DOHH2 (cell line): ENCODE data around the gene SRP72.
A peak's percentile ranks its signal among the peaks of the same experiment; 100 is the strongest.

ENCODE experiments used
- H3F3A ChIP-seq: fragments of 200-600 bp; sonication (generic), shearing (Covaris generic); 2 replicates; pipeline ENCODE4 v1.6.0; 2016; ENCODE audit warnings: antibody characterized with exemption, mild to moderate bottlenecking; ENCODE audit not compliant: control insufficient read depth, insufficient read depth
- H3K27ac ChIP-seq: fragments of 200-600 bp; sonication (generic); 2 replicates; pipeline ENCODE4 v1.5.1; 2014; ENCODE audit warnings: low read depth, mild to moderate bottlenecking, low read length, moderate library complexity
- H3K27me3 ChIP-seq: fragments of 200-600 bp; sonication (generic); 2 replicates; pipeline ENCODE4 v1.6.1; 2014; ENCODE audit warnings: mild to moderate bottlenecking, low read length, mixed read lengths; ENCODE audit not compliant: control insufficient read depth
- H3K36me3 ChIP-seq: fragments of 200-600 bp; sonication (generic); 2 replicates; pipeline ENCODE4 v1.6.1; 2014; ENCODE audit warnings: mild to moderate bottlenecking, low read length, moderate library complexity, mixed read lengths; ENCODE audit not compliant: control insufficient read depth
- H3K4me1 ChIP-seq: fragments of 200-600 bp; sonication (generic); 2 replicates; pipeline ENCODE4 v1.6.1; 2014; ENCODE audit warnings: mild to moderate bottlenecking, low read length, mixed read lengths; ENCODE audit not compliant: control insufficient read depth
- H3K4me2 ChIP-seq: fragments of 200-600 bp; sonication (generic); 2 replicates; pipeline ENCODE4 v1.6.0; 2014; ENCODE audit warnings: mild to moderate bottlenecking, low read length, moderate library complexity
- H3K4me3 ChIP-seq: fragments of 200-600 bp; sonication (generic); 2 replicates; pipeline ENCODE4 v1.5.1; 2014; ENCODE audit warnings: mild to moderate bottlenecking, low read length, mixed read lengths
- H3K79me2 ChIP-seq: fragments of 200-600 bp; sonication (generic); 2 replicates; pipeline ENCODE4 v1.6.1; 2014; ENCODE audit warnings: mild to moderate bottlenecking, low read length, mixed read lengths; ENCODE audit not compliant: control insufficient read depth
- H3K9me2 ChIP-seq: fragments of 200-600 bp; sonication (generic); replicated peaks from 2 replicates; pipeline ENCODE4 v1.6.1; 2014; ENCODE audit warnings: mild to moderate bottlenecking, low read length, mixed read lengths; ENCODE audit not compliant: control insufficient read depth
- H3K9me3 ChIP-seq: fragments of 200-600 bp; sonication (generic); 2 replicates; pipeline ENCODE4 v1.6.1; 2014; ENCODE audit warnings: antibody characterized with exemption, low read length, mixed read lengths; ENCODE audit not compliant: control insufficient read depth, insufficient read depth
- H4K20me1 ChIP-seq: fragments of 200-600 bp; sonication (generic); 2 replicates; pipeline ENCODE4 v1.6.0; 2014; ENCODE audit warnings: low read depth, mild to moderate bottlenecking, antibody characterized with exemption, low read length, moderate library complexity; ENCODE audit not compliant: control insufficient read depth, insufficient read depth
- EZH2phosphoT487 ChIP-seq: fragments of 200-600 bp; sonication (generic); IDR thresholded peaks from 2 replicates; pipeline ENCODE4 v1.6.1; 2017; ENCODE audit warnings: borderline replicate concordance, mild to moderate bottlenecking, antibody characterized with exemption, low read length, moderate library complexity, mixed read lengths
- TF ChIP-seq, protein P1 (sequence below): fragments of 200-600 bp; sonication (generic); IDR thresholded peaks from one replicate; pipeline ENCODE4 v1.5.1; 2014; ENCODE audit warnings: antibody characterized with exemption, mild to moderate bottlenecking, low read depth, low read length; ENCODE audit not compliant: poor library complexity, severe bottlenecking

Gene SRP72

GRCh38 chr4:56505269-56506130 lies 38.1 kb downstream of the SRP72 start, which contains the start of gene ARL9:
Gene ARL9, plus strand, starts transcription at chr4:56505791. Its CDS starts 72 bp downstream, at chr4:56505863.
- H3K27me3 ChIP-seq: no peaks in the 10 kb centered on the region; the same call in 1 of the 2 replicates
- H3K4me2 ChIP-seq: peak within 1 kb of the TSS; percentile 66
- H3K79me2 ChIP-seq: no peaks in the 10 kb centered on the region
- no peak for TF ChIP-seq EZH2phosphoT487
- TF ChIP-seq, protein P1, sequence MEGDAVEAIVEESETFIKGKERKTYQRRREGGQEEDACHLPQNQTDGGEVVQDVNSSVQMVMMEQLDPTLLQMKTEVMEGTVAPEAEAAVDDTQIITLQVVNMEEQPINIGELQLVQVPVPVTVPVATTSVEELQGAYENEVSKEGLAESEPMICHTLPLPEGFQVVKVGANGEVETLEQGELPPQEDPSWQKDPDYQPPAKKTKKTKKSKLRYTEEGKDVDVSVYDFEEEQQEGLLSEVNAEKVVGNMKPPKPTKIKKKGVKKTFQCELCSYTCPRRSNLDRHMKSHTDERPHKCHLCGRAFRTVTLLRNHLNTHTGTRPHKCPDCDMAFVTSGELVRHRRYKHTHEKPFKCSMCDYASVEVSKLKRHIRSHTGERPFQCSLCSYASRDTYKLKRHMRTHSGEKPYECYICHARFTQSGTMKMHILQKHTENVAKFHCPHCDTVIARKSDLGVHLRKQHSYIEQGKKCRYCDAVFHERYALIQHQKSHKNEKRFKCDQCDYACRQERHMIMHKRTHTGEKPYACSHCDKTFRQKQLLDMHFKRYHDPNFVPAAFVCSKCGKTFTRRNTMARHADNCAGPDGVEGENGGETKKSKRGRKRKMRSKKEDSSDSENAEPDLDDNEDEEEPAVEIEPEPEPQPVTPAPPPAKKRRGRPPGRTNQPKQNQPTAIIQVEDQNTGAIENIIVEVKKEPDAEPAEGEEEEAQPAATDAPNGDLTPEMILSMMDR: no peak
- peak within 1 kb of the TSS; percentile 61 for H3K4me3 ChIP-seq
- H3K9me2 ChIP-seq: no peaks in the 10 kb centered on the region
- H3K36me3 ChIP-seq: peaks cover 27% of the 10 kb centered on the region
- no peak within 1 kb of the TSS for H3K27ac ChIP-seq
- peaks cover 12% of the 10 kb centered on the region for H3K4me1 ChIP-seq
- peaks cover 10% of the 10 kb centered on the region for H3F3A ChIP-seq
- no peaks in the 10 kb centered on the region for H3K9me3 ChIP-seq
- H4K20me1 ChIP-seq: no peaks in the 10 kb centered on the region

- Histone ChIP-seq H3K27me3 (no peaks in the 10 kb centered on the region; the same call in 1 of the 2 replicates), H3K4me1 (peaks cover 3% of the 10 kb centered on the region; the same call in 1 of the 2 replicates), H3K79me2 (no peaks in the 10 kb centered on the region), H4K20me1 (no peaks in the 10 kb centered on the region), H3K4me2 (no peak overlapping the region), H3K9me3 (no peaks in the 10 kb centered on the region), H3K9me2 (no peaks in the 10 kb centered on the region), H3K4me3 (no peak overlapping the region), H3K36me3 (no peaks in the 10 kb centered on the region), H3F3A (no peaks in the 10 kb centered on the region), H3K27ac (no peak overlapping the region)
- TF ChIP-seq EZH2phosphoT487: no peak
- TF ChIP-seq, protein P1: no peak
Observed at GRCh38 chr4:56511098-56511497, 43.7 kb downstream of the SRP72 start.

GRCh38 chr4:56512166-56512565 lies 44.7 kb downstream of the SRP72 start:
- Histone ChIP-seq H4K20me1 (no peaks in the 10 kb centered on the region), H3K79me2 (no peaks in the 10 kb centered on the region), H3K9me2 (no peaks in the 10 kb centered on the region), H3K4me2 (no peak overlapping the region), H3K27ac (no peak overlapping the region), H3K36me3 (no peaks in the 10 kb centered on the region), H3K4me3 (no peak overlapping the region), H3K4me1 (no peaks in the 10 kb centered on the region), H3F3A (no peaks in the 10 kb centered on the region), H3K27me3 (no peaks in the 10 kb centered on the region), H3K9me3 (no peaks in the 10 kb centered on the region)
- TF ChIP-seq EZH2phosphoT487: no peak
- TF ChIP-seq, protein P1: no peak
